Activated CD8-positive, alpha-beta memory T cell treated with anti-CD3 and anti-CD28 coated beads, Interleukin-2, amount 50 U/mL, for 24 hours (primary cell): Measurements from ENCODE around the gene CLTB.
"Not testable (repeated sequence)": the region's sequence is repeated elsewhere in the genome, so short reads cannot be mapped to it uniquely, and the experiment has no call there.

Source experiments
- DNase-seq: peaks from one replicate; pipeline ENCODE4 v3.0.0-alpha.2; 2020; ENCODE audit errors: extremely low read depth

Gene CLTB

DNA sequence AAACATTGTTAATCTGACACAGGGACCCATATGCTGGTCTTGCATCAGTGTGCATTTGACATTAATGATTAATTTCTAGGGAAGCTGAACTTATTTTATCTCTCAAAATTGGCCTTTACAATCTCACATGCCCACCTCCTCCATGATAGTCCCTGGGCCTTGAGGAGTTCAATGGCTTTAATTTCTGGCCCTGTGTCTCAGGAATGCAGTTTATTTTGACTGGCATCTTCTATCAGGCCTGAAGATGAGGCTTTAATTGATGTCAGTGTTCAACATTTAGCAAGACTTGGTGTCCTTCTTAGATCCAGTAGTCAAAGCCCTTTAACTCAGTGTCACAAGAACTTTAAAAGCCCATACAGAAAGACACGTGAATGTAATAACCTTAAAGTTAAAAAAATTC lies 10.5 kb upstream of the CLTB start:
- DNase-seq = no peak

DNA sequence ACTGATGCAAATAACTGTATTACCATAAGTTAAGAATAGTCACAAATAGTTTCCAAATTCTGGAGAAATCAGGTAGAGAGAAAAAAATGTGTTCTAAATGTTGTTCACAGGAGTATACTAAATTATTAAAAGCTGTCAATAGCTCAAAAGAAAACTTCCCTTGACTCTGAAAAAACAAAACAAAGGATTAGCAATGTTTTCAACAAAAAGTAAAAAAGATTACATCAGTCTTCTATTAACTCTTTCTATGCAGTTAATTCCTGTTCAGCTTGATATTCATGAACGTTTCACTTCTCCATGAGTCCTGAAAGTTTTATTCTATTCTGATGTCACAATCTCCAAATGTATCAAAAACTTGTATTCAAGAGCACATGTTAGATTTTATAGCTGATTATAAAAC lies 9.5 kb upstream of the CLTB start:
- no peak for DNase-seq

DNA sequence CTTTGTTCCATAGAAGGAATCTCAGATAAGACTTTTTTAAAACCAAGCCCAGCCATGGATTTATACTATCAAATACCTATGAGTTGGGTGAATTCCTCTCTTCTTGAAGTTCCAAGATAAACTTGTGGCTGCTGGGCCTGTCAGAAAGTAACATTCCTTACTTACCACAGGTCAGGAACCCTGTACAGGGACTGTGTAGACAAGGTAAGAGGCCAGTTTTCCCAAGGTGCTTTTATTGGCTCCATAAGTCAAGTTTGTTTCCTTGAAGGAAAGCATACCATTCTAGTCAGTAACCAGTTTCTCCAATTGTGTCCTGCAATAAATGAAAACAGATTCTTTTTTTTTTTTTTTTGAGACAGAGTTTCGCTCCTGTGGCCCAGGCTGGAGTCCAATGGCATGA lies 8.8 kb upstream of the CLTB start:
- DNase-seq = no peak

DNA sequence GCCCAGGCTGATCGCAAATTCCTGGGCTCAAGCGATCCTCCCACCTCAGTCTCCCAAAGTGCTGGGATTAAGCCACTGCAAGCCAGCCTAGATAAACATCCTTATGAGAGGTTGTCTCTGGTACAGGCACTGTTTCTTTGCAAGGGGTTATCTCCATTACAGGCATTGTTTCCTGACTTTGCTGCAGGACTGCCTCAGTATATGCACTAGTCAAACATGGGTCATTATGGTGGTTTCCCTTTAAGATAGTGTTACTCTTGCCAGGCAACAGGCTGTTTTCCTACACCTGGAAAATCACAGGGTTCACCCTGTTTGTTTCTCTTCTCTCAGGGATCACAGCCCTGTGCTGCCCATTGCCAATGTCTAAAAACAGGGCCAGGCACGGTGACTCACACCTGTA lies 7.8 kb upstream of the CLTB start:
- no peak for DNase-seq

DNA sequence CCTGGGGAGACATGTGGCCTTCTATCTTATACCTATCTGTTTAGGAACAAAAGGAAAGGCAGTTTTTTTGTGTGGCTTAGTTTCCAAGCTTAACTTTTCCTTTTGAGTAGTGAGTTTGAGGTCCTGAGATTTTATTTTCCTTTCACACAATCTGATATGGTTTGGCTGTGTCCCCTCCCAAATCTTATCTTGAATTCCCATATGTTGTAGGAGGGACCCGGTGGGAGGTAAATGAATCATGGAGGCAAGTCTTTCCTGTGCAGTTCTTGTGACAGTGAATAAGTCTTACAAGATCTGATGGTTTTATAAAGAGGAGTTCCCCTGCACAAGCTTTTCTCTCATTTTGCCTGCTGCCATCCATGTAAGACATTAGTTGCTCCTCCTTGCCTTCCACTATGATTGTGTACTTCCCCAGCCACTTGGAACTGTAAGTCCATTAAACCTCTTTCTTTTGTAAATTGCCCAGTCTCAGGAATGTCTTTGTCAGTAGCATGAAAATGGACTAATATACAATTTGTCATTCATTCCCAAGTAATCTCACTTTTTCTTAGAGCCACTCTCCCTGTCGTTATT lies 4.7 kb upstream of the CLTB start:
- DNase-seq = no peak

DNA sequence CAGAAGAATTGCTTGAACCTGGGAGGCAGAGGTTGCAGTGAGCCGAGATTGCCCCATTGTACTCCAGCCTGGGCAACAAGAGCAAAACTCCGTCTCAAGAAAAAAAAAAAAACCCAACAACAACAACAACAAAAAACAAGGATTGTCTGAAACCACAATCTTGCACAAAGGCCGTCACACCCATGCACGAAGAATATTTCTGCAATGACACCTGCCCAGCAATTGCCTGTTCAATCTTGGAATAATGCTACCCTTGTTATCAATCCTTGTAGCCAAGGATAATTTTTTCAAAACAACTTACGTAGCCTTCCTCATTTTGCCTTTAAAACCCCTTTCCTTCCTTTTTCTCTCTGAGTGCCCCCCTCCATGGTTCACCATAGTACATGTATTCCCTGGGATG lies 3.7 kb upstream of the CLTB start:
- DNase-seq = no peak

DNA sequence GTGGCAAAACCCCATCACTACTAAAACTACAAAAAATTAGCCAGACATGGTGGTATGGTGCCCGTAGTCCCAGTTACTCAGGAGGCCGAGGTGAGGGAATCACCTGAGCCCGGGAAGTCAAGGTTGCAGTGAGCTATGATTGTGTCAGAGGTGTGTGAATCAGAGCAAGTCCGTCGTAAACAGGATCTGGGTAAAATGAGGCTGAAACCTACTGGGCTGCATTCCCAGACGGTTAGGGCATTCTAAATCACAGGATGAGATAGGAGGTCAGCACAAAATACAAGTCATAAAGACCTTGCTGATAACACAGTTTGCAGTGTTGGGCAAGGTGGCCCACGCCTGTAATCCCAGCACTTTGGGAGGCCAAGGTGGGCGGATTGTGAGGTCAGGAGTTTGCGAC lies 1.9 kb upstream of the CLTB start:
- DNase-seq = no peak

DNA sequence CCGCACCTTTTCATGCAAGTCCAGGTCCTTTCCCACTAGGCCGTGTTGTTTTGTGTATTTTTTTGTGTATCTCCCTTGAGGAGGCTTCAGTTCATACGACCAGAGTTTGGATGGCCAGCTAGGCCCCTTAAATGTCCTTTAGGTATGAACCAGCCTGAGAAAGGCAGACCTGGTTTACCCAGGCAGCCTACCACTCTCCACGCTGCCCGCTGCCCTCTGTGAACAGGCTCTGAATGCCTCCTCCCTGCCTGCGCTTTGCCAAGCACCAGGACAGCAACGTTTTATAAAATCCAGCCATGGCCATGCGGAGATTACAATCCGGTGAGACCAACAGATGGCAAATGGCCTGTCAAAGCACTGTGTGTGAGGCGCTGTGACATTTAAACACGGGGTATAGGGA lies 626 bp upstream of the CLTB start:
- no peak for DNase-seq

DNA sequence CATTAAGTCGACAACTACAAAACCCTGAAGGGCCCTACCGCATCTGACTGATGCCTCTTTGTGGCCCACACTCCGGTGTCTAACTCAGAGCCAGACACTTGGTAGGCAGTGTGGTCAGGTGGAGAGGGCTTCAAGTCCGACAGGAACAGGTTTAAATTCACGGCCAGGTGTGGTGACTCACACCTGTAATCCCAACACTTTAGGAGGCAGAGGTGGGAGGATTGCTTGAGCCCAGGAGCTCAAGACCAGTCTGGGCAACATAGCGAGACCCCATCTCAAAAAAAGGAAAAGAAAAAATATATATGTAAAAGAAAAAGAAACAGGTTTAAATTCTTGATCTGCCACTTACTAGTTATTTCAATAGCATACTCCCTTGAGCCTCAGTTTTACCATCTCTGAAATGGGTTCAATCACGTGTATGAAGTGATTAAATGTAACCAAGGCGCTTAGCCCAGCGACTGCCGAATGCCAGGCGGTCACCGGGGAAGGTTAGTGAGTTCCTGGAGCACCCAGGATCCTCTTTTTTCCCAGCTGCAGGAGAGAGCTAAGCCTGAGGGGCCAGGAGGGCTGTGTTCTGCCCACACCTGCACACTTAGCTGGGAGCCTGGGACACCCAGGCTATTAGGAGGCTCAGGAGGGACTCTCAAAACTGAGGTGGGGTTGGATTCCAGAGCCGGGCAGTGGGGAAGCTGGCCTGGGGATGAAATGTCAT lies 943 bp downstream of the CLTB start:
- no peak for DNase-seq

DNA sequence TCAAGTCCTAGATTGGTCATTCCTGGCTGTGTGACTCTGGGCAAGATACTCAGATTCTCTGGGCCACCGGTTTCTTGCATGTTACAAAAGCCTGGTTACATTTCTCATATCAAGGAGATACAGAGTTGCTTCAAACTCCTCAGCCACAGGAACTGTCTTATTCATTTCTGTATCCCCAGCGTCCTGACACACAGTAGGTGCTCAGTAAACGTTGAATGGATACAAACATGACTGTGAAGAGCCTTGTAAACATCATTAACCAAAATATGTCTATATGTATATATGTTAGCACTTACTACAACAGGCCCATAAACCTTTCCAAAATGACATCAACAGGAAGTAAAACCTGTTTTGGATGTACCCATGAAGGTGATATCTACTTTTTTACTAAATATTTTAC lies 1.6 kb downstream of the CLTB start:
- no peak for DNase-seq

DNA sequence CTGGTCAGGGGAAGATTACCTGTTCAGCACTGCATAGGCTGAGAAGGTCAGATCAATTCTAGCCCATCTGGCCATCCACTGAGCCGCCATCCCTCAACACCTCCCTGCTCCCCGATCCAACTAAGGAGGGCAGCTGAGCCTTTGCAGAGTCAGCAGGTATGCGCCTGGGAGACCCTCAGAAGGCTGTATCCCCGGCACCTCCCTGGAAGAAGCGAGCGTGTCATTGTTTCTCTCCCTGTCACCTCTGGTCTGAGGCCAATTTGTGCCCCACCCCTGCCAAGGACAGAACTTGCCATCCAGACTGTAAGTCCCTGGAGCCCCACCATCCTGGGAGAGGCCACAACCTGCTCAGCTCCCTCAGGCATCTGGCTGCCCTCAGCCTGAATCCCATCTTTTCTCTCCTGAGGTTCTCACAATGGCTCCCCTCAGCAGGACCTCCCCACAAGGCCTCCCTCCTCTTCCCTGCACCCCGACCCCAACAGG lies 2.6 kb downstream of the CLTB start:
- no peak for DNase-seq

DNA sequence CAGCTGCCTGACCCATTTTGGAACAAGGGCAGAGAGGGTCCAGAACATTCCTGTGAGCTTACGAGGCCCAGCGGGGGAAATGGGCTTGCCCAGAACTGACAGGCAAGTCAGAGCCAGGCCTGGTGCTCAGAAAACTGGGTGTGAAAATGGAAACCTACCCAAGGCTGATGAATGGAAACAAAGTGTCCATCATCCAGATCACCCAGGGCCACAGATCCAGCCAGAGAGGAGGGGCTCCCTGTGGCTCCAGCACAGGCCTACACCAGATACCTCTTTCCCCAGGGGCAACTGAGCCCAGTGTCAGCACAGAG lies 3.1 kb downstream of the CLTB start:
- no peak for DNase-seq

DNA sequence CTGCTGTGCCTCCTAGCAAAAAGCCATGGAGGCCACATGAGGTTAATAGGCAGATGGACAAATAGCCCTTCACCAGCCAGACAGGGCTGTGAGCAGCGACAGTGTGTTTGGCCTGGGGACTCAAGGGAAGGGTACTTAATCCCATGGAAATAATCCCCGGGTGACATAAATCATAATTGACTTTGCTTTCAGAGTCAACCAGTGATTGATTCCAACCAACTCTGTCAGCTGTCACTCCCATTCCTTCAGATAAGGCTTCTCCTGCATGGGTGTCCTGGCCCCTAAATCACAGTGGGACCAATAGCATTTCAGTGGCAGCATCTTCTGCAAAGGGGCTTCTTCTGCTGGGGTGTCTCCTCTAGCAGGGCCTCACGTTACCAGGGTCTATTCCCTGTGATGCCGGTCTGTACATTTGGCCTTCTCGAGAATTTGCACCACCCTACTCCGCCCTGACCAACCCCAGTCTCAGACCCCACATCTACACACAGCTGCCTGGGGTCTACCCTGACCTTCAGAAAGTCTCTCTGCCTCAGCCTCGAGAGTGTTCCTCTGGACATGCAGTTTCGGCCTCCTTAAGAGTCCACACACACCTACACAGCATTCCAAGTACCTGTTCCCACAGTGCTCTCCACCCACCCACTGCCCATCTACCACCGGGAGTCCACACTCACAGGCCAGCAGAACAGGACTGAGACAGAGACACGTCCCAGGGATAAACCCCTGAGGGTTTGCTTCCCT lies 3.7 kb downstream of the CLTB start:
- DNase-seq = no peak

DNA sequence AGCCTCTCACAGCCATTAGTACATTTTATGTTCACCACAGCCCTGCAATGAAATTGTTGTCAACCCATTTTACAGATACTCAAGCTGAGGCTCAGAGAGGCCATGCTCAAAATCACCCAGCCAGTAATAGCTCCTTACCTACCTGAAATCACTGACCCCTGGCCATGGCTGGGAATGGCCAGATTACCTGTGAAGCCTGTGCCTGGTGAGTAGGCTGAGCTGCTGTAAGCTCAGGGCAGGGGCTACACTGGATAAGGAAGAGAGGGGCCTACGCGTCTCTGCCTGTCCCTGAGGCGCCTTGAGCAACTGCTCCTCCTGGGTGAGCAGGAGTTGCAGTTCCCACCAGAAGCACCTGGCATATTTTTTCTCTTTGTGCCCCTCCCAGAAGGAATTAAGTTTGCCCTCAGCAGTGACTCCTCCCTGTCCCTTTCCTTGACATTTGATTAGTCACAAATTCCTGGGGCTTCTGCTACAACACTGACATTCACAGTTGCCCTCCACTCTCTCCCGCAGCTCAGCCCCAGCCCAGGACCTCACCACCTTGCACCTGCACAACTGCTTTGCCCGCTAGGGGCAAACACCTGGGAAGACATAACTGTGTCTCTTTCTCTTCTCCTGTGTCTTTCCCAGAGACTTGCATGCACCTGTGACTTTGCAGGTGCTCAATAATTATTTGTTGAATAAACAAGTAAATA lies 5.7 kb downstream of the CLTB start:
- no peak for DNase-seq

DNA sequence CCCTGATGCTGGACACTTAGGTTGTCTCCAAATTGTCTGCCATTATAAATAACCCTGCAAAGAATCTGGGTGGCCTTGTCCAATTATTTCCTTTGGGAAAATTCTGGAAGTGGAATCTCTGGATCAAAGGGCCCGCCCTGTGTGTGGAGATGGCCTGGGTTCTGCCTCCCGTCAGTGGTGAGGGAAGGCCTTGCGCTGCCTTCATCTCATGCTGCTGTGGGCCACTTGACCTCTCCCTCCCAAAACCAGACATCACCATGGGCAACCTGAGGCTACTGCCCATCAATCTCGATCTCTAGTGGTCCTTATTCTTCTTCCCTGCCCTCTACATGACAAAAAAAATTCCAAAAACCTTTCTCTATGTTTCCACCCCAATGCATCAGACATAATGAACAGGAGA lies 6.6 kb downstream of the CLTB start:
- no peak for DNase-seq

DNA sequence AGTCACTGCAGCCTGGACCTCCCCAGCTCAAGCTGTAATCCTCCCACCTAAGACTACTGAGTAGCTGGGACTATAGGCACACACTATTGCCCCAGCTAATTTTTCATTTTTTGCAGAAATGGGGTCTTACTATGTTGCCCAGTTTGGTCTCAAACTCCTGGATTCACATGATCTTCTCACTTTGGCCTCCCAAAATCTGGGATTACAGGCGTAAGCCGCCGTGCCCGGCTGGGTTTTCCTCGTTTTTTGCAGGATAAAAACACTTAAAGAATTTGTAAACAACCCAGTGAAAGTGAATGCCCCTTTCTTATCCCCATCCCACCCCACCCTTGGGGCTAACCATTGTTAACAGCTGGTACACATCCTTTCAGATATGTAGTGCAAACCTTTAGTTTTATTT lies 7.7 kb downstream of the CLTB start:
- DNase-seq = no peak

DNA sequence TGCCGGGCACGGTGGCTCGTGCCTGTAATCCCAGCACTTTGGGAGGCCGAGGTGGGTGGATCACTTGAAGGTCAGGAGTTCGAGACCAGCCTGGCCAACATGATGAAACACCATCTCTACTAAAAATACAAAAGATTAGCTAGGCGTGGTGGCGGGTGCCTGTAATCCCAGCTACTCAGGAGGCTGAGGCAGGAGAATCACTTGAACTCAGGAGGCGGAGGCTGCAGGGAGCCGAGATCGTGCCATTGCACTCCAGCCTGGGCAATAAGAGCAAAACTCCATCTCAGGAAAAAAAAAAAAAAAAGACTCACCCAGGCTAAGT lies 8.1 kb downstream of the CLTB start:
- DNase-seq = not testable (repeated sequence)

DNA sequence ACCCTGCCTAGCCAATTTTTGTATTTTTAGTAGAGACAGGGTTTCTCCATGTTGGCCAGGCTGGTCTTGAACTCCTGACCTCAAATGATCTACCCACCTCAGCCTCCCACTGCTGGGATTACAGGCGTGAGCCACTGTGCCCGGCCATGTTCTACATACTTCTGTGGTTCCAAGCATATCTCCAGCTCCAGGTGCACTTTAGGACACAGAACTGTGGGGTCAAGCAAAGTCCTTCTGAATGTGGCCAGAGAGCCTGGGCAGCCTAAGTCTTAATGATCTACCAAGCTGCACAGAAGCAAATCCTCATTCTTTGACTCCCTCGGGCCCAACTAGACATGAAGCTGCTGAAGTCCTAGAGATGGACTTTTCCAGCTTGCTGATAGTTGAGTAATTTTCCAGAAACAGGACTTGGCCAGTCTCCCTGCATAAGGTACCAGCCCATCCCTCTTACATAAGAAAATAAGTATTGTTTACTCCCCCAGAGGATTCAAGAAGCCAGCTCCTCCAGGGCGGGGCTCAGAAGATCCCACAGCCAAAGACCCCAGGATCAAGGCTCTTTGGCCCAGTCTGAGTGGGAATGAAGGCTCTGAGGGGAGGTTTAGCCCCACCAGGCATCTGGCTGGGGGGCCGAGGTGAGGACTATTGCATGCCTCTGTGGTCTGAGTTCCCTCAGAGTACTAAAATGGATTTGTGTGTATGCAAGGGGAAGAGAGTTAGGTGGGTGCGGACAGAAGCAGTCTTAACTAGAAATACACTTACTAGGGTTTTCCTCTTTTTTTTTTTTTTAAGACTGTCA lies 8.7 kb downstream of the CLTB start:
- no peak for DNase-seq

DNA sequence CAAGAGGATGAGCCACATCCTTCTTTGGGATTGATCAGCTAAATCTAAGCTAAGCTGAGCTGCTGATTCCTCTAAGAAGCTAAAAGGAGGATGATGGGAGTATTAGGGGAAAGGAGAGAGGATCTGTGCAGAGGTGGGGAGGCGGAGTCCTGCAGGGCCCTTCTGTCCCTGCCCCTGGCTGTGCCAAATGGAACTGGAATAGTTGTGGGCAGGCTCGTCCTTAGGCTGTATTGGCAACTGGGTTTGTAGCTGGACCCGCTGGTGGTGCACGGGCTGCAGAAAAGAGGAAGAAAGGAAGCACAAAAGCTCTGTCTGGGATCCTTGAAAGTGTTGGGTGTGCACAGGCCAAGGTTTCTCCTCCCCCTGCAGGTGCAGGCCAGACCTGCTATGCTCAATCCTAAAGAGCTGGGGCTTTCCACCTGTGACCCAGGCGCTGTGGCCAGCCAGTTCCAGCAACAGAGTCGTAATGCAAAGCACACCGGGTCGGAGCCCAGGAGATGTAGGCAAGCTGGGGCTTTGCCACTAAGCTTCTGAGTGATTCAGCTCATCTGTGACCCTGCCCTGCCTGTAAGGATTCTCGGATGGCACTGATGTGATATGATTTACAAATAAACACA lies 9.8 kb downstream of the CLTB start:
- no peak for DNase-seq

DNA sequence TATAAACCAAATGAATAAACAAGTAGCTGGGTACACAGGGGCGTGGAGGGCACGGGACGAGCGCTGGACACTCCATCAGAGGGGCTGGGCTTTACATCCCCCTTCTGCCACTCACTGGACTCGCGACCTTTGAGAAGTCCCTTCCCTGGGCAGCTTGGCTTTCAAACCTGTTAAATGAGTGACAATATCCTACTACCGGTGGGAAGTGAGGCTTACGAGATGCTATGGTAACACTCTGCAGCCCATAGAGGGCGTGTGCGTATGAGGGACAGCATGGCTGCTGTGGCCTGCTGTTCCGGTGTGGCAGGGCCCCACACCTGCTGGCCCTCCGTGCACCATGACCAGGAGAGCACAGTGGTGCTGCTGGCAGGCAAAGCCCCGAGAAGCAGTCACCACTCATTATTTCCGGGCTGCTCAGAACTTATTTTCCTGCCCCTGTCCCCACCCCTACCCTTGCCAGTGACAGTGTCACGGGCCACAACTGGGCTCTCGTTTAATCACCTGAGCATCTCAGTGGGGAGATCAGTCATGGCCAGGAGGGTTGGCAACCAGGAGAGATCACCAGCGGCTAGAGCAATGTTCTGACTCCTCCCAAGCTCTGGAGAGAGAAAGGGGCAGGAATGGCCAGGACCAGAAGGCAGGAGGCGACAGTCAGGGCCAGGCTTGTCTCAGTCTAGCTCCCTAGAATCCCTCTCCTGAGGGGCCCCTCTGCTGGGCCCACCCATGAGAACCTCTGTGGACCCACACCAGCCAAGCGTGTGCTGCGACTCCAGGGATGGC lies 10.5 kb downstream of the CLTB start:
- no peak for DNase-seq
